BLaER1 (cell line): ENCODE results near the gene OSBPL10.

Experiments used
- H3K27ac ChIP-seq: shearing (Covaris generic); formaldehyde crosslinking; 2 replicates; pipeline ENCODE4 v1.8.1; 2022
- H3K27me3 ChIP-seq: shearing (Covaris generic); formaldehyde crosslinking; 2 replicates; pipeline ENCODE4 v1.8.1; 2022
- H3K36me3 ChIP-seq: shearing (Covaris generic); formaldehyde crosslinking; 2 replicates; pipeline ENCODE4 v1.8.1; 2022
- H3K4me1 ChIP-seq: shearing (Covaris generic); formaldehyde crosslinking; 2 replicates; pipeline ENCODE4 v1.8.1; 2022
- H3K4me2 ChIP-seq: shearing (Covaris generic); formaldehyde crosslinking; 2 replicates; pipeline ENCODE4 v1.8.1; 2022
- H3K4me3 ChIP-seq: shearing (Covaris generic); formaldehyde crosslinking; 2 replicates; pipeline ENCODE4 v1.8.1; 2022
- H3K9ac ChIP-seq: shearing (Covaris generic); formaldehyde crosslinking; 2 replicates; pipeline ENCODE4 v1.8.1; 2022
- H3K9me3 ChIP-seq: shearing (Covaris generic); formaldehyde crosslinking; 2 replicates; pipeline ENCODE4 v1.8.1; 2022
- H4K20me1 ChIP-seq: shearing (Covaris generic); formaldehyde crosslinking; 2 replicates; pipeline ENCODE4 v1.8.1; 2022
- Cebpa-rat ChIP-seq: shearing (Covaris generic); IDR thresholded peaks from 2 replicates; pipeline ENCODE4 v1.8.1; 2022

The OSBPL10 gene

DNA sequence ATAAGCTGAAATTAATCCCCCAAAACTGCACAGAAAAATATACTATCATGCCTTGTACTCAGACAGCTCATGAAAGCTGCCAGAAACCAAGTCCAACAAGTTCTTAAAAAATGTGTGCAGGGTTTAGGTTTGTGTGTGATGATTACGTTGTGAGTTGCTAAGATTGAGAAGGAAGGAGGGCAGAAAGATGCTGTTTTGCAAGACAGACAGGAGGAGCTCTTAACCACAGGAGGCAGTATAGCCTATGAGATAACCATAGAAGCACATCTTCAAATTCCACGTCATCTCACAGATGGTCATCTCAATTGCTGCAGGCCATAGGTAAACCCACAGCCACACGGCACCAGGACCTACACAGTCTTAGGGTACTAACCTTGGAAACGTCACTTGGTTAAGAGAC, 256.4 kb downstream of the OSBPL10 start:
- no peak for TF ChIP-seq Cebpa-rat
- Histone ChIP-seq H3K27ac (no peak overlapping the region), H3K4me1 (no peaks in the 10 kb centered on the region), H3K9me3 (no peaks in the 10 kb centered on the region), H3K27me3 (no peaks in the 10 kb centered on the region), H3K4me2 (no peak overlapping the region), H4K20me1 (no peaks in the 10 kb centered on the region), H3K4me3 (no peak overlapping the region), H3K9ac (no peak overlapping the region), H3K36me3 (no peaks in the 10 kb centered on the region)

DNA sequence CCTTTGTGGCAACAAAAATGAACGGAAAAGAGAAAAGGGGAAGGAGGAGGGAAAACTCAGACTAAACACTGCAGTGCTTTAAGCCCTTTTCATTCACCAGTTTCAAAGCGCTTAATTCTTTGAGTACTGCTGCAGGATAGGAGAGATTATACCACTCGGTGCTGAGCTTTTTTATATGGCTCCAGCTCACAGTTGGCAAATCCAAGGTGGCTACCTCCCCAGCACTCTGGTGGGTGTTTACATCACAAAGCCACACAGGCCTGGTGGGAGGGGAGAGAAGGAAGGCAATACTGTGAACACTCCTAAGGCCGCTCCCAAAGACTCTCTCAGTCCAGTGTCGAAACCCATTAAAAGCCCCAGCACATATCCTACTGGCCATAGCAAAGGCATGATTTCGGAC, 256.9 kb downstream of the OSBPL10 start:
- no peaks in the 10 kb centered on the region for H4K20me1 ChIP-seq
- H3K27me3 ChIP-seq: no peaks in the 10 kb centered on the region
- no peak overlapping the region for H3K4me2 ChIP-seq
- no peak for TF ChIP-seq Cebpa-rat
- no peak overlapping the region for H3K4me3 ChIP-seq
- no peaks in the 10 kb centered on the region for H3K4me1 ChIP-seq
- no peak overlapping the region for H3K27ac ChIP-seq
- no peak overlapping the region for H3K9ac ChIP-seq
- no peaks in the 10 kb centered on the region for H3K36me3 ChIP-seq
- no peaks in the 10 kb centered on the region for H3K9me3 ChIP-seq

DNA sequence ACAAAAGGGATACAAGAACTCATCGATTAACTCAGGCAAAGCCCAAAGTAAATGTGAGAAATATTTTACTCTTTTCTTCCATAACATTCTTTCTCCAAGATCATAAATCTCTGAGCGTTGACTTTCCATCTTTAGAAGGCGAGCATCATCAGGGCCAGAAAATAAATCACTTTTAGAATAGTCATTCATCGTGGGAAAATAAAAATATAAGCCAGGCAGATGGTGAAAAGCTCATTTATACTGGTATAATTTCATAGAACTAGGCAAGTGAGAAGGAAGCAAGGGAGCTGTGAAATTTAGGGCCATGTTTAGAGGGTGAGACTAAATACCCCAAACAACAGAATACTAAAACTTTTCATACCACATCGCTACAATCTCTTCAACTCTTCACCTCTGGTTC, 257.4 kb downstream of the OSBPL10 start:
- H3K4me1 ChIP-seq: no peaks in the 10 kb centered on the region
- no peak overlapping the region for H3K9ac ChIP-seq
- H3K36me3 ChIP-seq: no peaks in the 10 kb centered on the region
- H3K27ac ChIP-seq: no peak overlapping the region
- no peak overlapping the region for H3K4me2 ChIP-seq
- H3K27me3 ChIP-seq: no peaks in the 10 kb centered on the region
- H3K9me3 ChIP-seq: no peaks in the 10 kb centered on the region
- no peak overlapping the region for H3K4me3 ChIP-seq
- H4K20me1 ChIP-seq: no peaks in the 10 kb centered on the region
- TF ChIP-seq Cebpa-rat: no peak

GRCh38 chr3:31721676-31722075, 259.4 kb downstream of the OSBPL10 start:
- Histone ChIP-seq H3K4me2 (no peak overlapping the region), H4K20me1 (no peaks in the 10 kb centered on the region), H3K4me1 (no peaks in the 10 kb centered on the region), H3K27ac (no peak overlapping the region), H3K9ac (no peak overlapping the region), H3K4me3 (no peak overlapping the region), H3K9me3 (no peaks in the 10 kb centered on the region), H3K36me3 (no peaks in the 10 kb centered on the region), H3K27me3 (no peaks in the 10 kb centered on the region)
- no peak for TF ChIP-seq Cebpa-rat

DNA sequence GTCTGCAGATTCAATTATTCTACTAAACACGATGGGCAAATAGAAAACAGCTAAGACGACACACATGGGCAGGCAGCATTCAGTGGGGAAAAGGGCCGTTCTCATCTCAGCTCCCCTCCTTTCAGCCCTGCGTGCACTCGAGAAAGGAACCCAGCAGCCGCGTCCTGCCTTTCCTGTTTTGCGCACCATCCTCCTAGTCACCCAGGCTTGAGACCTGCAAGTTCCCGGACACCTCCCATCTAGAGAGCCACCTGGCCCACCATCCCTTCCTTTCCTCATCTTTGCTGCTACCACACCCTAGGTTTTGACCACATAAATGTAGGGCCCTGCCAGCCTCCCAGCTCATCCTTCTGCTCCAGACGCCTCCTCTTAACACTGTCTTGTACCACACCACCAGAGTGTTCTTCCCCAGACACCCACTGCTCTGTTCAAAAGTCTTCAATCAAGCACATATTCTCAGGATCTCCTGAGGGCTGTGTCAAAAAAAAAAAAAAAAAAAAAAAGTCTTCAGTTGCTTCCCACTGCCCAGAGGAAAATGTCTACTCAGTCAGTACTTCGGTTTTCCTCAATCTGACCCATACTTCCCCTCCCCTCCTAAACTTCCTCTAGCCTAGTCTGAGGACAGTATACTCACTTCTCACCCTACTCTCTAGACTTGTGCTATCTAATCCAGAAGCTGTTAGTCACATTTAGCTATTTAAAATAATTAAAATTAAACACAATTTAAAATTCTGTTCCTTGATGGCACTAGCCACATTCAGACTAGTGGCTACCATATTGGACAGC, 266.4 kb downstream of the OSBPL10 start:
- no peak overlapping the region for H3K27ac ChIP-seq
- peaks cover 28% of the 10 kb centered on the region for H3K4me1 ChIP-seq
- no peaks in the 10 kb centered on the region for H4K20me1 ChIP-seq
- H3K9ac ChIP-seq: no peak overlapping the region
- TF ChIP-seq Cebpa-rat: no peak
- 0 out of 2 replicates have a peak, but pooled peaks cover 4% of the 10 kb centered on the region for H3K9me3 ChIP-seq
- peak overlapping the region; percentile 65 for H3K4me2 ChIP-seq
- H3K36me3 ChIP-seq: no peaks in the 10 kb centered on the region
- no peaks in the 10 kb centered on the region for H3K27me3 ChIP-seq
- H3K4me3 ChIP-seq: no peak overlapping the region

- Histone ChIP-seq H3K27ac (no peak overlapping the region), H3K4me3 (no peak overlapping the region), H3K4me1 (peaks cover 37% of the 10 kb centered on the region), H3K36me3 (no peaks in the 10 kb centered on the region), H3K27me3 (no peaks in the 10 kb centered on the region), H3K9me3 (0 out of 2 replicates have a peak, but pooled peaks cover 4% of the 10 kb centered on the region), H3K4me2 (peak overlapping the region; percentile 65), H4K20me1 (no peaks in the 10 kb centered on the region), H3K9ac (no peak overlapping the region)
- no peak for TF ChIP-seq Cebpa-rat
Measured at GRCh38 chr3:31713816-31714215, 267.2 kb downstream of the OSBPL10 start.

DNA sequence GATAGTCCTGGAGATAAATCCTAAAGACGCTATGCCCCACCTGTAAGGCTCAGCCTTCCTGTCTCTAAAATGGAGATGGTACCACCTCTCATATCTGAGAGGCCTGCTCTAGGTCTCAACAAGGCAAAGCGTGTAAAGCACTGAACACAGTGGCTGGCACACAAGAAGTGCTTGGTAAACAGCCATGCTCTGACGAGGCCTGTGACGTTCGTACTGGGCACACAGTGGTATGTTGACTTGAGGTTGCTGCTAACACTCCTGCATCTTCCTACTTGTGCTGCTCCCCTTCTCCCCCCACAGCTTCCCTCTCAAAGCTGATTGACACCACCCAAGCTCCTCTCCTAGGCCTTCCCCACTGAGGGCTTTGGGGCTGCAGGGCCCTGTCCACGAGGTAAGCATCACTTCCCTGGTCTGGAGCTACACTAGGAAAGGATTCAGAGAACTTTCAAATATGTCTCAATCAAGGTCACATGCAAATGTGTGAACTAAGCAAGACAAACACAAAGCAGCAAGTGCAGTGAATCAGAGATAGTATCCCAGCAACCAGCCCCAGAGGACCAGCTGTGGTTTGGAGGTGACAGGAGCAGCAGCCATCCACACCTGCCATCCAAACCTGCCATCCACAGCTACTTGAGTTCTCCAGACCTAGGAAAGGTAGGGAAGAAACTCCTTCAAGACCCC, 270.8 kb downstream of the OSBPL10 start:
- H3K9me3 ChIP-seq: 0 out of 2 replicates have a peak, but pooled peaks cover 4% of the 10 kb centered on the region
- H3K4me2 ChIP-seq: peak overlapping the region; percentile 84
- no peak overlapping the region for H3K4me3 ChIP-seq
- no peak overlapping the region for H3K27ac ChIP-seq
- no peak for TF ChIP-seq Cebpa-rat
- no peaks in the 10 kb centered on the region for H4K20me1 ChIP-seq
- H3K4me1 ChIP-seq: peaks cover 40% of the 10 kb centered on the region
- H3K27me3 ChIP-seq: no peaks in the 10 kb centered on the region
- H3K36me3 ChIP-seq: no peaks in the 10 kb centered on the region
- H3K9ac ChIP-seq: no peak overlapping the region

DNA sequence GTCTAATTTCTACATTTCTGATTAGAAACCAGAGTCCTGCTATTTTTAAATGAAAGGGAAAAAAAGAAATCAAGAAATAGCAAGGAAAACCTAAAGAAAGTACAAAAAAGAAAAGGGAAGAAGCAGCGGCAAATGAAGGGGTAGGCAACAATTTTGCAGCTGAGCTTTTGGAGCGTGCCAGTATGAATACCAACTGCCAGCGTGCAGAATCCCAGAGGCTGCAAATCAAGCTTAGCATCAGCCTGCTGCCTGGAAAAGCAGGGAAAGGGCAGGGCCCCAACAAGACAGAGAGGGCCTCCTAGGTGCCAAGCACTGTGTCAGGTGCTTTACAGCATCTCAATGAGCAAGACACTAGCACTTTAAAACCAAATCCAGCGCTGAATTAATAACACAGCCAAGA, 271.5 kb downstream of the OSBPL10 start:
- H3K9ac ChIP-seq: no peak overlapping the region
- peak overlapping the region; percentile 84 for H3K4me2 ChIP-seq
- 0 out of 2 replicates have a peak, but pooled peaks cover 4% of the 10 kb centered on the region for H3K9me3 ChIP-seq
- peaks cover 36% of the 10 kb centered on the region for H3K4me1 ChIP-seq
- no peak for TF ChIP-seq Cebpa-rat
- H3K27ac ChIP-seq: no peak overlapping the region
- no peaks in the 10 kb centered on the region for H3K27me3 ChIP-seq
- H4K20me1 ChIP-seq: no peaks in the 10 kb centered on the region
- H3K4me3 ChIP-seq: no peak overlapping the region
- no peaks in the 10 kb centered on the region for H3K36me3 ChIP-seq

GRCh38 chr3:31709005-31709404, 272.1 kb downstream of the OSBPL10 start:
- Histone ChIP-seq H3K4me2 (peak overlapping the region; percentile 84), H3K9me3 (0 out of 2 replicates have a peak, but pooled peaks cover 4% of the 10 kb centered on the region), H3K36me3 (no peaks in the 10 kb centered on the region), H3K27ac (no peak overlapping the region), H3K4me1 (peaks cover 31% of the 10 kb centered on the region), H4K20me1 (no peaks in the 10 kb centered on the region), H3K27me3 (no peaks in the 10 kb centered on the region), H3K9ac (no peak overlapping the region), H3K4me3 (no peak overlapping the region)
- no peak for TF ChIP-seq Cebpa-rat

DNA sequence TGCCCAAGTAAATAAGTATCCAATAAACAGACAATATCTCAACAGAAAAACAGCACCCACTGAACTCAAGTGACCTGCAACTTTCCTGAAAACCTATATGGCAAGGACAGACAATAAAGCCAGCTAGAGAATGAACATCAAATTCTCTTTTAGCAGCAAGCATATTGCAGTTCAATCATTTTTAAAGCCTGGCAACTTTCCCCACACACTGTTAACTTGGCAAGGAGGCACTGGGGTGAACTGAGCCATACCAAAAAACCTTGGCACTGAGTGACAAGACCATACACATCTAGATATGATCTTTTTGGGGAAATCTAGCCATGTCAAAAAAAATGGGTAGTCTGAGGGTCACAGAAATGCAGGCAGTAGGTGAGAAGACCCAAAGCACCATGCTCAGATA, 273.8 kb downstream of the OSBPL10 start:
- Histone ChIP-seq H3K4me3 (no peak overlapping the region), H3K4me2 (no peak overlapping the region), H3K4me1 (peaks cover 24% of the 10 kb centered on the region), H3K9me3 (0 out of 2 replicates have a peak, but pooled peaks cover under 1% of the 10 kb centered on the region), H3K27ac (no peak overlapping the region), H3K9ac (no peak overlapping the region), H3K27me3 (no peaks in the 10 kb centered on the region), H3K36me3 (no peaks in the 10 kb centered on the region), H4K20me1 (no peaks in the 10 kb centered on the region)
- TF ChIP-seq Cebpa-rat: no peak
